H1 (cell line): ENCODE data around the gene DENND1A. TPM values are rescaled to one million over a fixed set of nuclear protein-coding genes. Genes with fewer than 3 reads are reported as not detected.

Experiments
- CTCF ChIA-PET: fragments of 300-600 bp; sonication (Branson Sonifier 250); formaldehyde crosslinking; loops from one replicate; lab custom pipeline; 2021; ENCODE audit not compliant: partially characterized antibody; lab: Charles Lee
- POLR2A ChIA-PET: fragments of 300-600 bp; sonication (Branson Sonifier 250); formaldehyde crosslinking; loops from one replicate; lab custom pipeline; 2021; ENCODE audit warnings: inconsistent platforms; ENCODE audit not compliant: partially characterized antibody; lab: Charles Lee
- DNase-seq, 2 experiments: peaks; one replicate each; pipeline versions ENCODE4 v3.0.0 to v3.0.0-alpha.2; 2010 to 2022; ENCODE audit warnings: low spot score in 2 of 2, low read depth in 1 of 2, mixed read lengths in 1 of 2
- FAIRE-seq: peaks from 2 replicates; lab custom pipeline; 2011; peaks lifted over from hg19 to GRCh38; lab: Jason Lieb, UNC
- H2AFZ ChIP-seq: 2 replicates; pipeline ENCODE4 v1.8.1; 2012; ENCODE audit warnings: low read length, inconsistent platforms
- H2AK5ac ChIP-seq: 2 replicates; pipeline ENCODE4 v1.6.1; 2013; ENCODE audit warnings: low read depth, low read length
- H2BK120ac ChIP-seq: replicated peaks from 2 replicates; pipeline ENCODE3; 2013; ENCODE audit warnings: low read depth, low read length, inconsistent platforms
- H2BK12ac ChIP-seq: 2 replicates; pipeline ENCODE4 v1.6.1; 2013; ENCODE audit warnings: low read depth, low read length
- H2BK15ac ChIP-seq: 2 replicates; pipeline ENCODE4 v1.6.1; 2013; ENCODE audit warnings: low read length
- H2BK20ac ChIP-seq: 2 replicates; pipeline ENCODE4 v1.6.1; 2013; ENCODE audit warnings: low read length
- H2BK5ac ChIP-seq: 2 replicates; pipeline ENCODE4 v1.6.1; 2013; ENCODE audit warnings: low read depth, low read length
- H3K14ac ChIP-seq: 2 replicates; pipeline ENCODE4 v1.6.1; 2013; ENCODE audit warnings: inconsistent platforms; ENCODE audit not compliant: insufficient read length
- H3K18ac ChIP-seq: 2 replicates; pipeline ENCODE4 v1.6.1; 2013; ENCODE audit warnings: low read length; ENCODE audit errors: extremely low read depth
- H3K23ac ChIP-seq: 2 replicates; pipeline ENCODE4 v1.6.1; 2013; ENCODE audit warnings: inconsistent platforms; ENCODE audit not compliant: insufficient read length
- H3K23me2 ChIP-seq: 2 replicates; pipeline ENCODE4 v1.6.1; 2013; ENCODE audit warnings: low read depth, low read length
- H3K27ac ChIP-seq: 2 replicates; pipeline ENCODE4 v1.6.1; 2011; ENCODE audit warnings: low read depth, low read length, inconsistent platforms
- H3K27me3 ChIP-seq, 4 experiments: replicated peaks in 1 of 4; 1 replicate in 1 of 4; 2 replicates in 3 of 4; pipeline versions ENCODE4 v1.6.1 to v1.8.1; 2011 to 2013; ENCODE audit warnings: low read length in 3 of 4, mild to moderate bottlenecking in 3 of 4, inconsistent platforms in 2 of 4, mixed read lengths in 2 of 4, moderate library complexity in 1 of 4; ENCODE audit not compliant: control insufficient read depth in 3 of 4, insufficient read depth in 3 of 4; ENCODE audit errors: extremely low read depth in 1 of 4
- H3K36me3 ChIP-seq, 4 experiments: 2 replicates each; pipeline versions ENCODE4 v1.6.1 to v1.8.1; 2011 to 2013; ENCODE audit warnings: mild to moderate bottlenecking in 4 of 4, low read length in 3 of 4, moderate library complexity in 2 of 4, control low read depth in 1 of 4, inconsistent platforms in 1 of 4; ENCODE audit not compliant: insufficient read depth in 4 of 4, control insufficient read depth in 2 of 4
- H3K4ac ChIP-seq: replicated peaks from 2 replicates; pipeline ENCODE3; 2013; ENCODE audit warnings: low read length, low read depth, mixed read lengths, inconsistent platforms; ENCODE audit not compliant: insufficient read length
- H3K4me1 ChIP-seq, 4 experiments: replicated peaks in 1 of 4; 1 replicate in 1 of 4; 2 replicates in 3 of 4; pipeline versions ENCODE4 v1.6.1 to v1.8.1; 2011 to 2013; ENCODE audit warnings: low read length in 3 of 4, inconsistent platforms in 2 of 4, mixed read lengths in 1 of 4; ENCODE audit not compliant: insufficient read depth in 4 of 4, control insufficient read depth in 3 of 4
- H3K4me2 ChIP-seq, 2 experiments: 2 replicates each; pipeline versions ENCODE4 v1.6.1 to v1.8.1; 2011 to 2013; ENCODE audit warnings: low read depth in 2 of 2, low read length in 2 of 2, control low read depth in 1 of 2, inconsistent platforms in 1 of 2, mild to moderate bottlenecking in 1 of 2; ENCODE audit not compliant: insufficient read depth in 1 of 2
- H3K4me3 ChIP-seq, 4 experiments: fragments of 200-600, 300-600 bp in 1 of 4; sonication (generic), shearing (Covaris generic), sonication (Bioruptor Twin) in 1 of 4; 2 replicates each; pipeline versions ENCODE4 v1.5.1 to v1.8.1; 2011 to 2016; ENCODE audit warnings: low read length in 4 of 4, low read depth in 3 of 4, control low read depth in 2 of 4, inconsistent platforms in 2 of 4, mild to moderate bottlenecking in 2 of 4, mixed read lengths in 1 of 4, moderate library complexity in 1 of 4; ENCODE audit not compliant: insufficient read depth in 2 of 4; ENCODE audit errors: extremely low read depth in 1 of 4
- H3K56ac ChIP-seq: replicated peaks from 2 replicates; pipeline ENCODE3; 2013; ENCODE audit warnings: low read depth, mild to moderate bottlenecking, mixed read lengths, low read length, inconsistent platforms; ENCODE audit not compliant: insufficient read length
- H3K79me1 ChIP-seq: 2 replicates; pipeline ENCODE4 v1.6.1; 2013; ENCODE audit warnings: low read depth, low read length, control low read depth
- H3K79me2 ChIP-seq, 2 experiments: 2 replicates each; pipeline versions ENCODE4 v1.6.1 to v1.8.1; 2012 to 2013; ENCODE audit warnings: low read length in 2 of 2, mild to moderate bottlenecking in 2 of 2, inconsistent platforms in 1 of 2; ENCODE audit not compliant: insufficient read depth in 2 of 2, control insufficient read depth in 1 of 2
- H3K9ac ChIP-seq, 4 experiments: replicated peaks in 1 of 4; 1 replicate in 1 of 4; 2 replicates in 3 of 4; pipeline versions ENCODE4 v1.6.1 to v1.8.1; 2011 to 2013; ENCODE audit warnings: low read depth in 3 of 4, low read length in 3 of 4, control low read depth in 2 of 4, mild to moderate bottlenecking in 2 of 4, moderate library complexity in 2 of 4, inconsistent platforms in 1 of 4; ENCODE audit errors: extremely low read depth in 1 of 4
- H3K9me3 ChIP-seq, 2 experiments: 2 replicates each; pipeline versions ENCODE4 v1.6.1 to v1.8.1; 2012 to 2013; ENCODE audit warnings: mild to moderate bottlenecking in 2 of 2, moderate library complexity in 2 of 2, control low read depth in 1 of 2, inconsistent platforms in 1 of 2, low read depth in 1 of 2, low read length in 1 of 2, mixed read lengths in 1 of 2; ENCODE audit not compliant: insufficient read depth in 2 of 2
- H4K20me1 ChIP-seq, 2 experiments: replicated peaks in 1 of 2; 2 replicates each; pipeline versions ENCODE3 to v1.8.1; 2011 to 2013; ENCODE audit warnings: inconsistent platforms in 2 of 2, low read length in 2 of 2, mild to moderate bottlenecking in 1 of 2; ENCODE audit not compliant: insufficient read depth in 2 of 2, control insufficient read depth in 1 of 2
- H4K5ac ChIP-seq: 2 replicates; pipeline ENCODE4 v1.6.1; 2013; ENCODE audit warnings: low read length, low read depth, mixed read lengths, inconsistent platforms; ENCODE audit not compliant: insufficient read length
- H4K8ac ChIP-seq: 2 replicates; pipeline ENCODE4 v1.8.0; 2013; ENCODE audit warnings: mild to moderate bottlenecking, moderate library complexity, low read length, inconsistent platforms; ENCODE audit not compliant: insufficient read depth; ENCODE audit errors: extremely low read depth
- H4K91ac ChIP-seq: replicated peaks from 2 replicates; pipeline ENCODE3; 2013; ENCODE audit warnings: low read length, mixed read lengths, inconsistent platforms; ENCODE audit not compliant: insufficient read length
- KDM5A ChIP-seq: fragments of 200-600 bp; IDR thresholded peaks from 2 replicates; pipeline ENCODE4 v1.7.1; 2012; ENCODE audit warnings: mild to moderate bottlenecking, low read length, inconsistent platforms, mixed read lengths
- RNF2 ChIP-seq: fragments of 200-900, 300-1000 bp; sonication (generic); IDR thresholded peaks from 2 replicates; pipeline ENCODE4 v1.7.1; 2016; ENCODE audit warnings: borderline replicate concordance, low read depth, mild to moderate bottlenecking, antibody characterized with exemption, low read length; ENCODE audit not compliant: poor library complexity, severe bottlenecking; ENCODE audit errors: missing control alignments
- WGBS, 2 experiments: shearing (Covaris generic) in 1 of 2; methylation state at CpG; one replicate each; pipeline versions ENCODE4 v1.1.6 to v1.1.7; 2013 to 2015; ENCODE audit warnings: low lambda C conversion rate in 2 of 2, mixed read lengths in 2 of 2, inconsistent platforms in 1 of 2, low coverage in 1 of 2, missing lambda C conversion rate in 1 of 2; ENCODE audit not compliant: insufficient replicate concordance in 2 of 2, insufficient coverage in 1 of 2, insufficient read length in 1 of 2; ENCODE audit errors: extremely low coverage in 1 of 2, missing lambda C conversion rate in 1 of 2; 5-methylcytosine and 5-hydroxymethylcytosine counted together
- polyA plus RNA-seq, 7 experiments: library from polyadenylated mRNA; depleted of rRNA in 3 of 7; stranded (reverse) in 5 of 7; unstranded in 2 of 7; fragments of >200 nt in 5 of 7; fragments of 200-250 nt in 2 of 7; gene quantifications; 1 replicate in 5 of 7; 2 replicates in 1 of 7; 4 replicates in 1 of 7; pipeline versions ENCODE4 v1.2.1 to v1.2.3, GENCODE V29; 2011 to 2013; ENCODE audit warnings: missing spikeins in 2 of 7, mixed read lengths in 2 of 7
- total RNA-seq: library from RNA; stranded (reverse); fragmentation: NEBNext Ultra II Directional; extraction: Animal tissue kit (Norgen Biotek cat#: 25700); gene quantifications from 2 replicates; pipeline ENCODE4 v1.2.1, GENCODE V29; 2021
- TF ChIP-seq, protein P1 (sequence below): IDR thresholded peaks from 2 replicates; pipeline ENCODE4 v1.6.1; 2011; ENCODE audit warnings: low read length, improper control_type of control experiment

The DENND1A gene
- total and polyA plus RNA-seq, 2 of the 8 experiments (the other 6 are each of a cell fraction or from before 2014, with no cell fraction given): 24.1 to 26.4 TPM

DNA sequence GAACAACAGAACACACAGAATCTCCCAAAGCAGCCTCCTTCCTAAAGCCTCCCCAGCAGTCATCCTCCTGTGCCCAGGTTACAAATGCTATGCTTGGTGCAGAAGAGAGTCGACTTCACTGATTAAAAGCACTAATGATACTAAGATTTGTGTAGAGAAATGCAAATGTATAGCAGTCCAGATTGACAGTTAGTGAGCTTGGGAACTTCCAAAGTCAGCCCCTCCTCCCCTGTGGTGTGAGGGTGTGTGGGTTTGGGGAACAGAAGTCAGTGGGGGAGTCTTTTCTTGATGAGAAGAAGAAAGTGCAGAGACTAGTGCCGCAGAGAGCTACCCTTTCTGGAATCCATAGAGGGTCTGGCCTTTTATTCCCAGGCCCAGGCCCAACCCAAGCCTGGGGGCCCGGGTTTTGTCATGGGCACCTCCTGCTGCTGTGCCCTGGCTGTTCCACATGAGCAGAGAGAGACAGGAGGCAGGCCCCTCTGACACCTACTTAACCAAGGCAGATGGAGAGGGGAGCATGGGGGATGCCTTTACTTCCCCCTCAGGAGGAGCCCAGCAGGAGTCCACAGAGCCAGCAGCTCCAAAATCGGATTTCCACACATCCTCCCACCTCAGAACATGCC is 173.3 kb downstream of the DENND1A start:
- CTCF ChIA-PET: no interaction called here
- H3K23ac ChIP-seq: no peak overlapping the region
- H3K18ac ChIP-seq: no peak overlapping the region

More for the DNA sequence above, 173.3 kb downstream of the DENND1A start:
- H2BK5ac ChIP-seq: no peak overlapping the region
- peaks cover under 1 to 6% (median 6%) of the 10 kb centered on the region in 4 experiments; a peak in 5 of 7 replicates for H3K4me1 ChIP-seq
- H4K5ac ChIP-seq: no peak overlapping the region
- no peaks in the 10 kb centered on the region for H3K79me1 ChIP-seq
- H3K36me3 ChIP-seq: no peaks in the 10 kb centered on the region
- no peak overlapping the region for H4K91ac ChIP-seq
- H3K9me3 ChIP-seq: no peaks in the 10 kb centered on the region
- TF ChIP-seq RNF2 (no peak), KDM5A (no peak)
- TF ChIP-seq, protein P1, sequence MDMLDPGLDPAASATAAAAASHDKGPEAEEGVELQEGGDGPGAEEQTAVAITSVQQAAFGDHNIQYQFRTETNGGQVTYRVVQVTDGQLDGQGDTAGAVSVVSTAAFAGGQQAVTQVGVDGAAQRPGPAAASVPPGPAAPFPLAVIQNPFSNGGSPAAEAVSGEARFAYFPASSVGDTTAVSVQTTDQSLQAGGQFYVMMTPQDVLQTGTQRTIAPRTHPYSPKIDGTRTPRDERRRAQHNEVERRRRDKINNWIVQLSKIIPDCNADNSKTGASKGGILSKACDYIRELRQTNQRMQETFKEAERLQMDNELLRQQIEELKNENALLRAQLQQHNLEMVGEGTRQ: no peak
- 71% methylated on average over 4 of the region's 4 CpGs; no CpG with 5 or more reads in 1 of the 2 experiments for WGBS, 2 experiments
- no peak overlapping the region for H3K14ac ChIP-seq
- no peak overlapping the region for H2BK20ac ChIP-seq
- no peak for FAIRE-seq
- no peaks in the 10 kb centered on the region; a peak in 1 of 4 replicates for H3K79me2 ChIP-seq
- 0 out of 2 replicates have a peak overlapping the region, but pooled peaks have one; percentile 18 for H2BK15ac ChIP-seq
- H2BK120ac ChIP-seq: no peak overlapping the region
- H2AFZ ChIP-seq: no peak overlapping the region
- no peak overlapping the region for H2AK5ac ChIP-seq
- no peak overlapping the region for H3K4ac ChIP-seq
- peak in 1 of 2 experiments; percentile 43 for DNase-seq
- H3K9ac ChIP-seq: no peak overlapping the region
- H3K4me2 ChIP-seq: no peak overlapping the region
- no peaks in the 10 kb centered on the region for H3K23me2 ChIP-seq
- H4K8ac ChIP-seq: no peak overlapping the region
- H3K27ac ChIP-seq: no peak overlapping the region
- no peaks in the 10 kb centered on the region for H4K20me1 ChIP-seq
- POLR2A ChIA-PET: interaction anchor here (0.6 kb wide), 1 partner anchor 845 kb away, joined by 4 read pairs; no protein-coding TSS in a partner anchor
- H3K4me3 ChIP-seq: no peak overlapping the region
- H2BK12ac ChIP-seq: no peak overlapping the region
- no peaks in the 10 kb centered on the region for H3K27me3 ChIP-seq
- no peak overlapping the region for H3K56ac ChIP-seq
